DND-41 (cell line): ENCODE results near the gene GSDME.

Source experiments
- CTCF ChIP-seq: IDR thresholded peaks from 2 replicates; pipeline ENCODE4 v1.5.1; 2012; ENCODE audit warnings: borderline replicate concordance, low read length, moderate library complexity, mild to moderate bottlenecking; ENCODE audit not compliant: poor library complexity, severe bottlenecking; ENCODE audit errors: extremely low read depth
- EZH2 ChIP-seq: IDR thresholded peaks from 3 replicates; pipeline ENCODE4 v1.6.1; 2012; ENCODE audit warnings: borderline replicate concordance, low read depth, mild to moderate bottlenecking, moderate library complexity, low read length, inconsistent platforms; ENCODE audit not compliant: severe bottlenecking

GRCh38 chr7:24743471-24743870 is 13.8 kb downstream of the GSDME start:
- TF ChIP-seq CTCF (no peak), EZH2 (no peak)
